ENCODE results near the gene ZNF639. TPM values are rescaled to one million over a fixed set of nuclear protein-coding genes. Genes with fewer than 3 reads are reported as not detected.
A peak's percentile ranks its signal among the peaks of the same experiment; 100 is the strongest.

Gene ZNF639
- total and polyA plus RNA-seq, 10 of the 15 experiments (the other 5 are each of a cell fraction or from before 2014, with no cell fraction given) = 16.3 to 61.2 (median 35.3) TPM

DNA sequence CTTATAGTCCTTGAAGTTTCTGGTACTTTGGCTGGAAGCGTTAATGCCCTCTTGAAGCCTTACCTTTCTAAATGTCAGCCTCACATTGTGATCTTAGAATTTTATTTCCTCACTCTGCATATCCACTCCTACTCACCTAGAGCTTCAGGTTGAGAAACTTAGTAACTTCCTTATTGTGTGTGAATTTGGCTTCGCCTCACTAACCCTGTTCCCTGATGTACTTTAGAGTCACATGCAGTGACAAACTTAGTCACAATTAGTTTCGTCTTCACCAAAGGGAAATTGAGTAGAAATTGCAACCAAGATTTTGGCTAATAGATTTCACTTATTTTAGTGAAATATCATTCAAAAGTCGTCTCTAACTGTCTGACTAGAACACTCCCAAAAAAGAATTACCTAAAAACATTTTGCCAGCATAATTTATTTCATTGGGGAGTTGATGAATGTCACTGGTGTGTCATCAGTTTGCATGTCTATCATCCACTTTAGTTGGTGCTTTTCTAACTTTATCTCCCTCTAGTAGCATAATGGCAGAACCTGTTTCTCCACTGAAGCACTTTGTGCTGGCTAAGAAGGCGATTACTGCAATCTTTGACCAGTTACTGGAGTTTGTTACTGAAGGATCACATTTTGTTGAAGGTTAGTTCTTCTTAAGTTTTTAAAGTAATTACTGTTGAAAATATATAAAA, 25.6 kb downstream of the ZNF639 start:
- WGBS (ENCODE audit: insufficient coverage, insufficient replicate concordance, low lambda C conversion rate, missing lambda C conversion rate) = 3% methylated on average over 5 of the region's 5 CpGs
- peaks cover 54% of the 10 kb centered on the region for H3K79me2 ChIP-seq (ENCODE audit: control insufficient read depth, insufficient read depth, low read length)
- peak overlapping the region; percentile 96 for H3K27ac ChIP-seq (ENCODE audit: control insufficient read depth, insufficient read depth)
- intact Hi-C loops (cut with micrococcal nuclease; ENCODE audit: unreplicated experiment) = loop anchor here (2.0 to 5.0 kb wide), 2 partner anchors 26 to 254 kb away; partner anchors contain the start of genes MRPL47, NDUFB5 and ZNF639
- FAIRE-seq (peak; percentile 96), ATAC-seq (peak; percentile 80), DNase-seq (ENCODE audit: low read depth, low spot score) (peak; percentile 80)
- no peaks in the 10 kb centered on the region for H4K20me1 ChIP-seq (ENCODE audit: control insufficient read depth, insufficient read depth)
- no peaks in the 10 kb centered on the region for H3K9me3 ChIP-seq (replicated peaks; ENCODE audit: control insufficient read depth, insufficient read depth, low read length)
- SMC1A ChIA-PET (ENCODE audit: uncharacterized antibody, unreplicated experiment) = interaction anchor here (0.6 to 3.9 kb wide), 16 partner anchors 16 to 330 kb away, joined by 3 to 18 read pairs (median 3); partner anchors contain the start of genes ACTL6A and ZNF639
- H3K4me2 ChIP-seq (ENCODE audit: control insufficient read depth, insufficient read depth) = peak overlapping the region; percentile 91
- H3K27me3 ChIP-seq (replicated peaks in 1 of 2; ENCODE audit: control insufficient read depth in 2 of 2, insufficient read depth in 2 of 2, low read length in 1 of 2) = no peaks in the 10 kb centered on the region
- H2AFZ ChIP-seq (ENCODE audit: control insufficient read depth, low read depth, low read length) = peak overlapping the region; percentile 49; the same call in 1 of the 2 replicates
- in situ Hi-C loops (cut with MboI) = loop anchor here (25.0 kb wide), 1 partner anchor 1264 kb away; the partner anchor contains the start of gene TTC14
- TSS peak; percentile 80 for BruUV-seq (replicated peaks)
- H3K9ac ChIP-seq (ENCODE audit: control insufficient read depth, insufficient read depth, low read length) = peak overlapping the region; percentile 91
- RAD21 ChIA-PET (ENCODE audit: unreplicated experiment) = interaction anchor here (0.6 to 4.6 kb wide), 10 partner anchors 15 to 302 kb away, joined by 3 to 35 read pairs (median 6); partner anchors contain the start of genes ACTL6A and ZNF639
- H3K4me1 ChIP-seq (ENCODE audit: control insufficient read depth, insufficient read depth, low read length) = no peaks in the 10 kb centered on the region; the same call in 1 of the 2 replicates
- CTCF ChIA-PET = interaction anchor here (0.8 to 7.3 kb wide), 4 partner anchors 9 to 85 kb away, joined by 4 to 62 read pairs (median 4); partner anchors contain the start of gene ZNF639
- POLR2A ChIA-PET = interaction anchor here (0.5 to 8.0 kb wide), 11 partner anchors 9 to 277 kb away, joined by 3 to 63 read pairs (median 3); partner anchors contain the start of genes ACTL6A, ZMAT3 and ZNF639
- peak overlapping the region; percentile 71 for H3K4me3 ChIP-seq
- peaks cover 0 to 30% of the 10 kb centered on the region in 2 experiments; a peak in 2 of 4 replicates for H3K36me3 ChIP-seq (ENCODE audit: control insufficient read depth in 2 of 2, insufficient read depth in 2 of 2, low read length in 1 of 2)
- TF ChIP-seq CREB1 (IDR thresholded peaks at IDR 0.05; ENCODE audit: low read depth) (peak; percentile 61), NFYA (IDR thresholded peaks at IDR 0.05; ENCODE audit: borderline replicate concordance, low read depth, low read length) (no peak), SREBF2 (IDR thresholded peaks at IDR 0.05; ENCODE audit: low read length) (no peak), RCOR1 (conservative IDR thresholded peaks at IDR 0.05; ENCODE audit: low read depth, low read length) (no peak), SIX5 (IDR thresholded peaks at IDR 0.05; ENCODE audit: low read depth, low read length, severe bottlenecking) (no peak), ETV6 (conservative IDR thresholded peaks at IDR 0.05 in 1 of 2, IDR thresholded peaks at IDR 0.05 in 1 of 2; ENCODE audit: borderline replicate concordance in 1 of 2, low read depth in 1 of 2) (no peak), SRF (IDR thresholded peaks at IDR 0.05; ENCODE audit: low read depth in 2 of 2, low read length in 2 of 2) (no peak), CHD2 (IDR thresholded peaks at IDR 0.05; ENCODE audit: borderline replicate concordance, low read depth, low read length) (no peak), PML (IDR thresholded peaks at IDR 0.05; ENCODE audit: low read length) (no peak; the same call in 1 of the 2 replicates), JUNB (IDR thresholded peaks at IDR 0.05) (peak; percentile 4; the same call in 1 of the 2 replicates)
- TF ChIP-seq, protein P1, sequence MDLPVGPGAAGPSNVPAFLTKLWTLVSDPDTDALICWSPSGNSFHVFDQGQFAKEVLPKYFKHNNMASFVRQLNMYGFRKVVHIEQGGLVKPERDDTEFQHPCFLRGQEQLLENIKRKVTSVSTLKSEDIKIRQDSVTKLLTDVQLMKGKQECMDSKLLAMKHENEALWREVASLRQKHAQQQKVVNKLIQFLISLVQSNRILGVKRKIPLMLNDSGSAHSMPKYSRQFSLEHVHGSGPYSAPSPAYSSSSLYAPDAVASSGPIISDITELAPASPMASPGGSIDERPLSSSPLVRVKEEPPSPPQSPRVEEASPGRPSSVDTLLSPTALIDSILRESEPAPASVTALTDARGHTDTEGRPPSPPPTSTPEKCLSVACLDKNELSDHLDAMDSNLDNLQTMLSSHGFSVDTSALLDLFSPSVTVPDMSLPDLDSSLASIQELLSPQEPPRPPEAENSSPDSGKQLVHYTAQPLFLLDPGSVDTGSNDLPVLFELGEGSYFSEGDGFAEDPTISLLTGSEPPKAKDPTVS (IDR thresholded peaks at IDR 0.05; ENCODE audit: low read depth, low read length) = no peak
- TF ChIP-seq, protein P2, sequence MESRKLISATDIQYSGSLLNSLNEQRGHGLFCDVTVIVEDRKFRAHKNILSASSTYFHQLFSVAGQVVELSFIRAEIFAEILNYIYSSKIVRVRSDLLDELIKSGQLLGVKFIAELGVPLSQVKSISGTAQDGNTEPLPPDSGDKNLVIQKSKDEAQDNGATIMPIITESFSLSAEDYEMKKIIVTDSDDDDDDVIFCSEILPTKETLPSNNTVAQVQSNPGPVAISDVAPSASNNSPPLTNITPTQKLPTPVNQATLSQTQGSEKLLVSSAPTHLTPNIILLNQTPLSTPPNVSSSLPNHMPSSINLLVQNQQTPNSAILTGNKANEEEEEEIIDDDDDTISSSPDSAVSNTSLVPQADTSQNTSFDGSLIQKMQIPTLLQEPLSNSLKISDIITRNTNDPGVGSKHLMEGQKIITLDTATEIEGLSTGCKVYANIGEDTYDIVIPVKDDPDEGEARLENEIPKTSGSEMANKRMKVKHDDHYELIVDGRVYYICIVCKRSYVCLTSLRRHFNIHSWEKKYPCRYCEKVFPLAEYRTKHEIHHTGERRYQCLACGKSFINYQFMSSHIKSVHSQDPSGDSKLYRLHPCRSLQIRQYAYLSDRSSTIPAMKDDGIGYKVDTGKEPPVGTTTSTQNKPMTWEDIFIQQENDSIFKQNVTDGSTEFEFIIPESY (IDR thresholded peaks at IDR 0.05) = no peak
- TF ChIP-seq, protein P3, sequence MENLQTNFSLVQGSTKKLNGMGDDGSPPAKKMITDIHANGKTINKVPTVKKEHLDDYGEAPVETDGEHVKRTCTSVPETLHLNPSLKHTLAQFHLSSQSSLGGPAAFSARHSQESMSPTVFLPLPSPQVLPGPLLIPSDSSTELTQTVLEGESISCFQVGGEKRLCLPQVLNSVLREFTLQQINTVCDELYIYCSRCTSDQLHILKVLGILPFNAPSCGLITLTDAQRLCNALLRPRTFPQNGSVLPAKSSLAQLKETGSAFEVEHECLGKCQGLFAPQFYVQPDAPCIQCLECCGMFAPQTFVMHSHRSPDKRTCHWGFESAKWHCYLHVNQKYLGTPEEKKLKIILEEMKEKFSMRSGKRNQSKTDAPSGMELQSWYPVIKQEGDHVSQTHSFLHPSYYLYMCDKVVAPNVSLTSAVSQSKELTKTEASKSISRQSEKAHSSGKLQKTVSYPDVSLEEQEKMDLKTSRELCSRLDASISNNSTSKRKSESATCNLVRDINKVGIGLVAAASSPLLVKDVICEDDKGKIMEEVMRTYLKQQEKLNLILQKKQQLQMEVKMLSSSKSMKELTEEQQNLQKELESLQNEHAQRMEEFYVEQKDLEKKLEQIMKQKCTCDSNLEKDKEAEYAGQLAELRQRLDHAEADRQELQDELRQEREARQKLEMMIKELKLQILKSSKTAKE (IDR thresholded peaks at IDR 0.05; ENCODE audit: low read depth, poor library complexity, severe bottlenecking) = peak; percentile 15

Data from GM12878 (cell line).